Measurements from ENCODE around the gene HSFX1. TPM values are rescaled to one million over a fixed set of nuclear protein-coding genes. Genes with fewer than 3 reads are reported as not detected.
"Not testable (repeated sequence)": the region's sequence is repeated elsewhere in the genome, so short reads cannot be mapped to it uniquely, and the experiment has no call there.

The HSFX1 gene, protein sequence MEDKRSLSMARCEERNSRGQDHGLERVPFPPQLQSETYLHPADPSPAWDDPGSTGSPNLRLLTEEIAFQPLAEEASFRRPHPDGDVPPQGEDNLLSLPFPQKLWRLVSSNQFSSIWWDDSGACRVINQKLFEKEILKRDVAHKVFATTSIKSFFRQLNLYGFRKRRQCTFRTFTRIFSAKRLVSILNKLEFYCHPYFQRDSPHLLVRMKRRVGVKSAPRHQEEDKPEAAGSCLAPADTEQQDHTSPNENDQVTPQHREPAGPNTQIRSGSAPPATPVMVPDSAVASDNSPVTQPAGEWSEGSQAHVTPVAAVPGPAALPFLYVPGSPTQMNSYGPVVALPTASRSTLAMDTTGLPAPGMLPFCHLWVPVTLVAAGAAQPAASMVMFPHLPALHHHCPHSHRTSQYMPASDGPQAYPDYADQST
- total RNA-seq (2014; rRNA removed; shearing (Covaris generic)) = not detected in 2 replicates

DNA sequence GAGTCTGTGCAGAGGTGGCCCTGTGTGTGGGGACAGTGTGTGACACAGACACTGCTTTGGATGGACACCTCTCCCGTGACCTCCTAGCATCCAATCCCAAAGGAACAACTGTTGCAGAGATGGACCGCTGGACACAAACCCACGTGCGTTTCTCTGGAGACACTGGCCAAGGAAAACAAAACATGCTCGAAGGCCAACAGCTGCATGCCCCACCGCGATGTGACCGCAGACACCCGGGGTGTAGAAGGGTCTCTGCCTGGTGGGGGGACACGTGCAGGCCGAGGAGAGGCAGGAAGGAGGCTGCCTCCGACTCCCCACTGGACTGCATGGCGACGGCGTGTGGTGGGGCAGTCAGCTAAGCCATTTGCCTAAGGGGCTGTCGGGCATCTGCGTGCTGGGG is at the start of gene HSFX1:
Gene HSFX1 (plus strand): TSS at position 301 of the 400 bp plus-strand sequence. CDS start 614 bp downstream, outside the sequence.
- DNase-seq (ENCODE audit: low spot score) = not testable (repeated sequence)

DNA sequence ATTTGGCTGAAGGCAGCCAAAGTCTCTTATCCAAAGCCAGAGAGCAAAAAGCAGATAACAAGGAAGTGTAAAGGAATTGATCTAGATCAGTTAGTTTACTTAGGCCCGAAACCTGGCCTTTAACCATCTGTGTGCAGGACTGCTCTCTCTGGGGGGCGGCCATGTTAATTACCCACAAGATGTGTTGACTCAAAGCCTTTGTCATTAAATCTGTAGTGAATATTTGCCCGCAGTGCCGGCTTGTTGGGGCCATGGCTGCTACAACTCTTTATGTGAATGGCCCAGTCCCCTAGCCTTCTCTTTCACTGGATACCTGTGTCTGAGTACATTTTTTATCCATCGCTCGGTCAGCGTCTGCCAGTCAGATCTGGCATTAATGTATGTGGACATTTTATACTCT is 46.6 kb upstream of the HSFX1 start:
- not testable (repeated sequence) for DNase-seq (ENCODE audit: low spot score)

DNA sequence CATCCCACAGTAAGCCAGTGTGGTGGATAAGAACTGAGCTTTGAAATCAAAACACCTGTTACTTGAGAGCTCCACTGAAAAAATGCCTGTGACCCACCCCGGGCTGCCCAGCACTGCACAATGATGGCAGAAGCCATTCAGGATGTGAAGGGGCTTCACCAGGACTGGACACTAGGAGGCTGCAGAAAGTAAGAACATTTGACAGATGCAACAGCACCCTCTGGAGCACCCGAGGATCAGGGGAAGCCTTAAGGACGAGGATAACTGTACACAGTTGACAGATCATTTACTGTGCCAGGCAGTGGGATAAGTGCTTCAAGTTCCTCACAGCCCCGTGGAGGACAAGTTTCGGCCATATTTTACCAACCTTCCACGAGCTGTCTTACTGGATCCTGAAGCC is 31.6 kb upstream of the HSFX1 start:
- not testable (repeated sequence) for DNase-seq (ENCODE audit: low spot score)

DNA sequence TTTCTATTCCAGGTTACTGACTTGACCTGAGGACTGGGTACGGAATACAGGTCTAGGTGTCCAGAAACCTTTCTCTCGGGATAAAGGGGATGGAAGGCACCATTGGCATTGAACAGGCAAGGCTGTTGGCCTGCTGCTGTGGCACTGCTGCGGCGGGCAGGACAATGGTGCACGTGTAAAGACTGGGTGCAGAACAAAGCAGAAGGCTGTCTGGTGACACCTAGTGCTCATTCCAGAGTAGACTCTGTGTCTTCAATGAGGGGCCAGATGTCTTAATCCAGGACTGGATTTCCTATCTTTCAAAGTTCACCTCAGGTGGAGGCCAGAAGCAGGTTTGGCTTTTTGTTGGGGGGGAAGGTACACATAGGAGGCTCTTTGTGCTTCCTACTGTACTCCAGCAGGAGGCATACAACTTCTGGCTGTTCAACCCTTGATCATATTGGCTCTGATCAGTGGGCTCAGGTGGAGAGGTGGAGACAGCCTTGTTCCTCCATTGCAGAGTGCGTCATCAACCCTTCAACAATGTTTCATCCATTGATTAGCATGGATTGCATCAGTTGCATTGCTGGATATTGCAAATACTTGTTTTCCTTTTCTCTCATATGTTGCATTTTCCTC is 27.4 kb upstream of the HSFX1 start:
- DNase-seq (ENCODE audit: low spot score) = not testable (repeated sequence)

DNA sequence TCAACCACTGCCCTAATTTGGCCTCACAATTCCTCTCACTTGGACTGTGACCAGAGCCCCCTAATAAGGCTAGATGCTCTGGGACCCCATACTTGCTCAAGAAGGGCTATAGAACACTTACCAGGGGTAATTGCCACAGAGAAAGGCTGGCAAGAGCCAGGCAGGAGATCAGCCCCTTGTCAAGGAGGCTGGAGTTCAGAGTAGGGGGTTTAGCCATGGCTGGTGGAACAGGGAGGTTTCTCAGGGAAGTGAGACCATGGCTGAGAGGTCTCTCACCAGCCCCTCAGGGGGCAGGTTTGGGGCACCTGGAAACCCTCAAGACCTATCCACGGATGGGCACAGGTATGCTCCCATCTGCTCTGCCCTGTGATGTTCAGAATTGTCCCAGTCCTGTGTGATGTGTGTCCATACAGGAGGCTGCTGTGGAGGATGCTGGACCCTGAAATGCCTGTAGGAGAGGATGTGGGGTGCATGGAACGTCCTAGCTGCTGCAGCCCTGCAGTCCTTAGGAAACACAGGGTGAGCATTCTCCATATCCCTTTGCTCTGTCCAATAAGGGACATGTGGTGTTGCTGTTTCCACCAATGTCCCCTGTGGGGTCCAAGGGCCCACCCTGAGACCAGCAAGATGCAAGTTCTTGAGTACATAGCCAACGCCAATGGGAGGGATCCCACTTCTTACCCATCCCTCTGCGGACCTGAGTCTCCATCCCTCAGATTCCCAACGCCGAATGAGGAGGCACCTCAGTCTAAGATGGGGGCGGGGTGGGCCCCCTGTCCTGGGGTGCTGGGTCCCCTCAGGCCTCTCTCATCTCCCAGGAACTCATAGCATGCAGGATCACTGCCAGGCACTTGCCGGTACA is 16.4 kb upstream of the HSFX1 start:
- DNase-seq (ENCODE audit: low spot score) = no peak

DNA sequence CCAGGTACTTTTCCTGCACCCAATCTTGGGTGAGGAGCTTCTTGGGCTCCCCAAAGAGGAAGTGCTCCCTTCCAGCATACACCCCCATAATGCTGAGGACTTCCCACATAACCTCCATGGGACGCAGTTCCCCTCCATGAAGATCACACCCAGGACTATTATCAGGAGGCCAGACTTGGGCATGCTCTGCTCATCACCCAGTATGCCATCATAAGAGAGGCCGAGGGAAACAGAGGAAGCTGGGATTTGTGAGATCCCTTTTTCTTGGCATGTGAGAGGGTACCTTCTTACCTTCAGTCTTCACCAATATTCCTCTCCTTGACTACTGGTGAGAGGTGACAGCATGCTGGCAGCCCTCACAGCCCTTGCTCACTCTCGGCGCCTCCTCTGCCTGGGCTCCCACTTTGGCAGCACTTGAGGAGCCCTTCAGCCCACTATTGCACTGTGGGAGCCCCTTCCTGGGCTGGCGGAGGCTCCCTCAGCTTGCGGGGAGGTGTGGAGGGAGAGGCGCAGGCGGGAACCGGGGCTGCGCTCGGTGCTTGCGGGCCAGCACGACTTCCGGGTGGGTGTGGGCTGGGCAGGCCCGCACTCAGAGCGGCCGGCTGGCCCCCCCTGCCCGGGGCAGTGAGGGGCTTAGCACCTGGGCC is 15.7 kb upstream of the HSFX1 start:
- DNase-seq (ENCODE audit: low spot score) = no peak

DNA sequence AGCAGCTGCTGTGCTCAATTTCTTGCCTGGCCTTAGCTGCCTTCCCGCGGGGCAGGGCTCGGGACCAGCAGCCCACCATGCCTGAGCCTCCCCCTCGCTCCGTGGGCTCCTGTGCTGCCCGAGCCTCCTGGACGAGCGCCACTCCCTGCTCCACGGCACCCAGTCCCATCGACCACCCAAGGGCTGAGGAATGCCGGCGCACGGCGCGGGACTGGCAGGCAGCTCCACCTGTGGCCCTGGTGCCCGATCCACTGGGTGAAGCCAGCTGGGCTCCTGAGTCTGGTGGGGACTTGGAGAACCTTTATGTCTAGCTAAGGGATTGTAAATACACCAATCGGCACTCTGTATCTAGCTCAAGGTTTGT is 15.2 kb upstream of the HSFX1 start:
- DNase-seq (ENCODE audit: low spot score) = not testable (repeated sequence)

DNA sequence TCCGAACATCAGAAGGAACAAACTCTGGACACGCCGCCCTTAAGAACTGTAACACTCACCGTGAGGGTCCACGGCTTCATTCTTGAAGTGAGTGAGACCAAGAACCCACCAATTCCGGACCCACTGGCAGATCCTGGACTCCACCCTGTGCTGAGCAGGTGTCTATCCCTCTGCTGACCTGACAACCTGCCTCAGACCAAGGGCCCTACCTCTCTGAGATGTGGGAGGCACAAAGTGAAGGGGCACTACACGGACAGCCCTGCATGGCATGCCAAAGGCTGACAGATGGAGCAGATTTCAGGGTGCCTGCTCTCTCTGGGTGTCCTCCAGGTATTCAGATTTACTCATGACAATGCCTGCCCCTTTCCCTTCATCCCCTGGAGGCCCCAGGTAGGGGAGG is 14.0 kb upstream of the HSFX1 start:
- DNase-seq (ENCODE audit: low spot score) = no peak

DNA sequence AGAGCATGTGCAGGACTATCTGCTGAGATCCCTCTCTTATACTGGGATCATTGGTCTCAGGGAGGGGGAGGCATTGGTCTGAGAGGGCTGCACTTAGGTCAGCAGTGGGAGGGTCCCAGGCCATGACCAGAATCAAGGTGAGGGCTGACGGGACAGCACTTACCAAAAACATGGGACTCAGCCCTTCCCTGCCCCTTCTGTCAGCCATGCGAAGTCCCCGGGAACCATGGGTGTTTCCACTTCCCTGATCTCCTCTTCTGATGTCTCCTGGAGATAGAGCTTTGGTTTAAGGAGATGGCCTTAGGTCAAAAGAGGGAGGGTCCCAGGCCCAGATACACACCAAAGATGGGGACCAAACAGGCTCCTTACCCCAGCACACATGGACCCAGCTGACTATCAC is 12.9 kb upstream of the HSFX1 start:
- DNase-seq (ENCODE audit: low spot score) = no peak

DNA sequence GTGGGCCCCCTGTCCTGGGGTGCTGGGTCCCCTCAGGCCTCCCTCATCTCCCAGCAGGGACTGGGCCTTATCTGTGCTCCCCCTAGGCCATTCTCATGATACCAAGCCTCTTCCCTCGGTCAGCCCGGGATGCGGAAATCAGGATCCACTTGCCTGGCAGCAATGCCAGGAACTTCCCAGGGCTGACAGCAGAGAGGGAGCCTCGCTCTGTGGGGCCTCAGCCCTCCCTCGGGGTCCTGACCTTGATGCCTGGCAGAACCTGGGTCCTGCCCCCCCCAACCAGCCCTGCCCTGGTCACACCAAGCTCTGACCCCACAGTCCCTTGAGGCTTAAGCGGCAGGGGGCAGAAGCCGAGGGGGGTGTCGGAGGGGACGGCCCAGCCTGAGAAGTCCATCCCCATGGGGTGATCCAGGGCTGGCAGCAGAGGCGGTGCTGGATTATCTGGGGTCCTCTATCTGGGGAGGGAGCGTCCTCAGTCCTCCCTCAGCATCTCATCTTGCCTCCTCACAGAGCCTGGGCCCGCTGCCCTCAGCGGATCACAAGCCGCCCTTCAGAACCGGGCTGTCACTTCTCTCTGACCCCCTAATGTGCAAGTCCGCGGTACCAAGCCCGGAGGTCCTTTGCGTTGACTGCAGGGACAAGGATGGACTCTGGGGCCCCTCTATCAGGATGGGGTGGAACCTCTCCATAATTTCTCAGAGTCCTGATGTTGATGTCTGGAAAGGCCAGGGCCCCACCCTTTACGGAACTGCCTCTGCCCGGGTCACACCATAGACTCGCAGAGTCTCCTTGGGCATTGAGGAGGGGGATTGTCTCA is 11.8 kb upstream of the HSFX1 start:
- not testable (repeated sequence) for DNase-seq (ENCODE audit: low spot score)

DNA sequence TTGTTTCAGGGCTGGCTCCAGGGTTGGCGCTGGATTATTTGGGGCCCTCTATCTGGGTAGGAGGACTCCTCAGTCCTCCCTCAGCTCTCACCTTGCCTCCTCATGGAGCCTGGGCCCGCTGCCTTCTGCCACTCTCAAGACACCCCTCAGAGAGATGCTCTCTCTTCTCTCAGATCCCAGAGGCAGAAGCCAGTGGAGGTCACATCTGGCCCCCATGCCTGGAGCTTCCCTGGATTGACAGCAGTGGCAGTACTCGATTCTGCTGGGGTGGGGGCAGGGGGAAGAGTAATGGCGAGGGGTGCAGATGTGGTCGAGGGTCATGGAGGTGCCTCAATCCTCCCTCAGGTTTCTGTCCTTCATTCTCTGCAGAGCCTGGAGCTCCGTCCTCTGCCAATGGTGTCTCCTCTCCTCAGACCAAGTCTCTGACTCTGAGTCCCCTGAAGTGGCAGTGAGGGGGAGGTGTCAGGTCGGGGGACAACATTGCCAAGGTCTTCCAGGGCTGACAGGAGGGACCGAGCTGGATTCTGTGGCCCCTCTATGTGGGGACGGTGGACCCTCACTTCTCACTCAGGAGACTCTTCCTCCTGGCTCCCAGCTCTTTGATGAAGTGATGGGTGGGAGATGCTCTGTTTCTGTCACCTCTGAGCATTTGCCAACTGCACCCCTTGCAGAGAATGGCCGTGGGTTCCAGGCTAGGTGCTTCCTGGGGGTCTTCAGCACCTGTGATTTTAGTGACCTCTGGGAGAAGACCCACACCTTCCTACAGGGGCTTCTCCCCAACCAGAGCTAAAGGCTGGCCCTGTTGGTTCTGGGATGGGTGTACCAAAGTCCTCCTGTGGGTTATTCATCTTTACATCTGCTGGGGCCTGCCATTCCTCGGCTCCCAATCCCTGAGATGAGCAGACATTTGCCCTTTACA is 10.9 kb upstream of the HSFX1 start:
- DNase-seq (ENCODE audit: low spot score) = no peak

DNA sequence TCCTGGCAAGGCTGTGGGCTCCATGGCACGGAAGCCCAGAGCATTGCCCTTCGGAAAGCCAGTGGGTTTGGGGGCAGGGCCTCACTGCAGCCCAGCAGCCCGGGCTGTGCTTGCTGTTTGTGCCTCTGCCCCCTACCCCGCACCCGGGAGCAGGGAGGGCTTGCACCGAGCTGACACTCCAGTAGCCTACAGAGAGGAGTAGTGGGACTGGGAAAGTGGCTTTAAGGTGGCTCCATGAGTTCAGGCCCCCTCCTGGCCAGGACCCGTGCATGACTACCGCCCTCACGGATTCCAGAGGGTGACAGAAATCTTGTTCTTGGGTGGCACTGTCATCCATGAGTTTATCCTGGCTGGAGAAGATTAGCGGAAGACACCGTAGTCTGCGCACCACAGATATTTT is 3.5 kb upstream of the HSFX1 start:
- DNase-seq (ENCODE audit: low spot score) = not testable (repeated sequence)

DNA sequence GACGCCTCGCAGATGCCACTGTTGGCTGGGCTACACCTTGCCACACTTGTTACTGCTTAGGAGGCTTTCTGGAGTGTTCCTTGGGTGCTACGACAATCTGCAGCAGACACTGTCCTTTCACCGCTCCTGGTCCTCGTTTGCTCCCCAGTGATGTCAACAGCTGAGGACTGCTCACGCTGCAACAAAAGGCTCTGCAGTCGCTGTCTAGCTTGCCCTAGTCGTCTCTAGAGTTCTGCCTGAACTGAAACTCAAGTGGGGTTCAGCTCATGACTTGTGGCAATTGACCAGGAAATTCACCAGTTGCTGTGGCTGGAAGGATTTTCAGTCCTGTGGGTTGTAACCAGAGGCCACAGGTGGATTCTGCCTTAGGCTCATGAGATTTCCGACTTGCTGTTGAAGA is 842 bp upstream of the HSFX1 start:
- DNase-seq (ENCODE audit: low spot score) = not testable (repeated sequence)

DNA sequence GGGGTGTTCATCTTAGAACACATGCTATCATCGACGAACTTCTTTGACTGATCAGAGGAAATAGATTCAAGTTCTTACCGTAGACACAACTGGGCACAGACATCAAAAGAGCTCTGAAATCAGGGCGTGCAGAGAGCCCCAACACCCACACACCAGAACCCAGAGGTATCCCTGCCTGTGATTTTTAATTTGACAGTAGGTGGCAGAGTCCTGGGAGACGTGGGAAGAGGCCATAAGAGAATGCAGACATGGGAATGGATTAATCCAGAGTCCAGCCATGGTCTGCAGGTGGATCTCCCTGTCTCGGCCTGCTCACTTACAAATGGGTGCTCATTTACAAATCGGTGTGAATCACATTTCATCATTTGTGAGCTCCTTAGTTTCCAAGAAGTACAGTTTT is 4.1 kb downstream of the HSFX1 start:
- DNase-seq (ENCODE audit: low spot score) = not testable (repeated sequence)

DNA sequence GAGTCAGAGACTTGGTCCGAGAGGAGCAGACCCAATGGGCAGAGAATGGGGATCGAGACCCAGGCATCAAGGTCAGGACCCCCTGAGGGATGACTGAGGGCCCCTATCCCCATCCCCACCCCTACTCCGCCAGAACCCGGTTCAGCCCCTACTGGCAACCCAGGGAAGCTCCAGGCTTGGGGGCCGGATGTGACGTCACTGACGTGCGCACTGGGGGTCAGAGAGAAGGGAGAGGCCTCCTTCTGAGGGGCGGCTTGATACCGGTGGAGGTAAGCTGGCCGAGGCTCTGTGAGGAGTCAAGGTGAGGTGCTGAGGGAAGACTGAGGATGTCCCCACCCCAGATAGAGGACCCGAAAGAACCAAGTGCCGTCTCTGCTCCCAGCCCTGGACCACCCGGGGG is 7.9 kb downstream of the HSFX1 start, which contains the start of gene MAGEA9:
Gene MAGEA9 (plus strand): TSS at position 204 of the 400 bp plus-strand sequence. CDS start 4,281 bp downstream, outside the sequence.
- DNase-seq (ENCODE audit: low spot score) = not testable (repeated sequence)

DNA sequence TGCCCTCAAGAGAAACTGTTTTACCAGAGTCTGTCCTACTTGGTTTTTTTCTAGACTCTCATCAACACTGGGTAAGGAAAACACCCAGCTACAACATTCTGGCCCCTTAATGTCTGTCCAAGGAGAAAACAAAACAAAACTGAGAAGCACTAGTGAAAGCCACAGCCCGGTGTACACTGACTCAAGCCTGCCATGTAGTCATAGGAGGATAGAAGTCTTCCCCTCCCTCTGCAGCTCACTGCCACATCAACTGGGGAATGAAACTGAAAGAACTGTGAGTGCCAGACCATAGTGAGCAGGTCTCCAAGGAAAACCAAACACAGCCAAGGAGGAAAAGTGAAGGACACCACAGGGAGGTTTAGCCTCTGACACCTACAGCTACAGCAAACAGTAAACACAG is 21.7 kb downstream of the HSFX1 start:
- DNase-seq (ENCODE audit: low spot score) = not testable (repeated sequence)

DNA sequence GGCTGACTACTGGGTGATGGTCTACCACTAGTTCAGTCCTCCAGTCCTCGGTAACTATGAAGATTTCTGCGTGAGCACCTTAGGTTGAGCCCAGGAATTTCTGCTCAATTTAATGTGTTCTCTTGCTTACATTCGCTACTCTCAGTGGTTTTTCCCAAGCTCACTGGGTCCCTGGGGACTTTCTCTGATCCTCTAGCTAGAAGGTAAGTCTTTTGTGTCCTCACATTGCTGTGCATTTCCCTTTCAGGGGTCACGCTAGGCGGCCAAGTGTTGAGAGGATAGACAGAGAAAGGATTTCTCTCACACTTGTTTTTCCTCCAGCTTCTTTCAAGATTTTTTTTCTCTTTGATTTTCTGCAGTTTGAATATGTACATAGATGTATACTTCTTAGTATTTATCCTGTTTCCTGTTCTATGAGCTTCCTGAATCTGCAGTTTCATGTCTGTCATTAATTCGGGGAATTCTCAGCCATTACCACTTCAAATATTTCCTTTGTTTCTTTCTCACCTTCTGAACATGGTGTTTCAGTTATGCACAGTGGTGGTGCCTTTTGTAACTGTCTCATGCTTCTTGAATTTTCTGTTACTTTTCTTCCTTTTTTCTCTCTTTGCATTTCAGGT is 25.3 kb downstream of the HSFX1 start:
- DNase-seq (ENCODE audit: low spot score) = no peak

DNA sequence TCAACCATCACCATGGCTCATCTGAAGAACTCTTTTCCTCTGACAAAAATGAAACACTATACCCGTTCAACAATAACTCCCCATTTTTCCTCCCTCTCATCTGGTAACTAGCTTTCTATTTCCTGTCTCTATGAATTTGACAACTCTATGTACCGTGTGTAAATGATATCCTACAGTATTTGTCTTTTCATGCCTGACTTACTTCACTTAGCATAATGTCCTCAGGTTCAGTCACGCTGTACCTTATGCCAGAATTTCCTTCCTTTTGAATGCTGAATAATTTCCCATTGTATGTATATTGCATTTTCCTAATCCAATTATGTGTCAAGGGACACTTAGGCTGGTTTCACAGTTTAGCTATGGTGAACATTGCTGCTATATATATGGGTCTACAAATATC is 26.1 kb downstream of the HSFX1 start:
- DNase-seq (ENCODE audit: low spot score) = no peak

DNA sequence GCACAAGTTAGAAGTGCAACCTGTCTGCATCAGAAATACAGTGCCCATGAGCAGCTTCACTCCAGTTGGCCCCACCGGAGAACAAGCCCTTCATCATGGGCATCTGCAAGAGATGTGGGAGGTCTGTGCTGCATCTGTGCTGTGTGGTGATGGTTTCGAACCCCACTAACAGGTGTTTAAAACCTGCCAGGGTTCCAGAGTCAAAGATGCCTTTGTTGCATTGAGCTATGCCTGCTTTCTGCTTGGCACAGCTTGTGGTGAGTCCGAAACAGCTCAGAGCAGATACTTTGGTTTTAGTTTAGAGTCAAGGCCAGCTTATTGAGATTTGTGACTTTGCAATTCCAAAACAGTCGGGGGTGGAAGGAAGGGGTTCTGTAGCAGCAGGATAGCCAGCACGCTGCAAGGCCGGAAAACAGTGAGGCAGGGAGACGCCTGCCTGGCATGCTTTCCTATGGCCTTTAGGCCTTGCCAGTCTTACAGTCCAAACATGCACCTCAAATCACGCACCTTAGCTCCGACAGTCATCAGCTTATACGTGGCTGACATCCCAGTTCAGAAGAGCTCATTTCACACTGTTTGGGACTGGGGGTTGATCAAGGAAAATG is 29.7 kb downstream of the HSFX1 start:
- no peak for DNase-seq (ENCODE audit: low spot score)
